ENCODE measurements around the gene C19orf25. TPM values are rescaled to one million over a fixed set of nuclear protein-coding genes. Genes with fewer than 3 reads are reported as not detected.
"Not testable (repeated sequence)": the region's sequence is repeated elsewhere in the genome, so short reads cannot be mapped to it uniquely, and the experiment has no call there.

Gene C19orf25
- total and polyA plus RNA-seq, 2 of the 13 experiments (the other 11 are each of a cell fraction or from before 2014, with no cell fraction given) = 14.2 to 32.4 TPM

DNA sequence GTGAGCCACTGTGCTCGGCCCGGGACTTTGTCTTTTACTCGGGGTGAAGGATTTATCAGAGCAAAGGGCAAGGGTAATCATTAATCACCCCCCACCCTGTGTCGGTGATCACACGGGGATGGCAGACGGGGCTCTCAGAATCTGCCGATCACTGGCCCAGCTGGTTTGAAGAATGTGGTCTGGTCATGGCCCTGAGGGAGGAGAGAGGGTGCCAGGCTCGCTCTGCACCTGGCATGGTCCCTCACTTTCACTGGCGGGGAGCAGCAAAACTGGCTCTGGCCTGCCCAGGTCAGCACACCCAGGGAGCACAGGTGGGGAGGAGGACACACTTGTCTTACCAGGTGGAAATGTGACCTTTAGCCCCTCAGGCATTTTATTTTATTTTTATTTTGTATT is 22.2 kb upstream of the C19orf25 start (continued):
- TF ChIP-seq, protein P1, sequence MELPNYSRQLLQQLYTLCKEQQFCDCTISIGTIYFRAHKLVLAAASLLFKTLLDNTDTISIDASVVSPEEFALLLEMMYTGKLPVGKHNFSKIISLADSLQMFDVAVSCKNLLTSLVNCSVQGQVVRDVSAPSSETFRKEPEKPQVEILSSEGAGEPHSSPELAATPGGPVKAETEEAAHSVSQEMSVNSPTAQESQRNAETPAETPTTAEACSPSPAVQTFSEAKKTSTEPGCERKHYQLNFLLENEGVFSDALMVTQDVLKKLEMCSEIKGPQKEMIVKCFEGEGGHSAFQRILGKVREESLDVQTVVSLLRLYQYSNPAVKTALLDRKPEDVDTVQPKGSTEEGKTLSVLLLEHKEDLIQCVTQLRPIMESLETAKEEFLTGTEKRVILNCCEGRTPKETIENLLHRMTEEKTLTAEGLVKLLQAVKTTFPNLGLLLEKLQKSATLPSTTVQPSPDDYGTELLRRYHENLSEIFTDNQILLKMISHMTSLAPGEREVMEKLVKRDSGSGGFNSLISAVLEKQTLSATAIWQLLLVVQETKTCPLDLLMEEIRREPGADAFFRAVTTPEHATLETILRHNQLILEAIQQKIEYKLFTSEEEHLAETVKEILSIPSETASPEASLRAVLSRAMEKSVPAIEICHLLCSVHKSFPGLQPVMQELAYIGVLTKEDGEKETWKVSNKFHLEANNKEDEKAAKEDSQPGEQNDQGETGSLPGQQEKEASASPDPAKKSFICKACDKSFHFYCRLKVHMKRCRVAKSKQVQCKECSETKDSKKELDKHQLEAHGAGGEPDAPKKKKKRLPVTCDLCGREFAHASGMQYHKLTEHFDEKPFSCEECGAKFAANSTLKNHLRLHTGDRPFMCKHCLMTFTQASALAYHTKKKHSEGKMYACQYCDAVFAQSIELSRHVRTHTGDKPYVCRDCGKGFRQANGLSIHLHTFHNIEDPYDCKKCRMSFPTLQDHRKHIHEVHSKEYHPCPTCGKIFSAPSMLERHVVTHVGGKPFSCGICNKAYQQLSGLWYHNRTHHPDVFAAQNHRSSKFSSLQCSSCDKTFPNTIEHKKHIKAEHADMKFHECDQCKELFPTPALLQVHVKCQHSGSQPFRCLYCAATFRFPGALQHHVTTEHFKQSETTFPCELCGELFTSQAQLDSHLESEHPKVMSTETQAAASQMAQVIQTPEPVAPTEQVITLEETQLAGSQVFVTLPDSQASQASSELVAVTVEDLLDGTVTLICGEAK (IDR thresholded peaks at IDR 0.05) = no peak
- TF ChIP-seq, protein P1 (CRISPR knock-in tag; IDR thresholded peaks at IDR 0.05) = 0 out of 2 replicates have a peak, but pooled peaks have one; percentile 12
- TF ChIP-seq, protein P2, sequence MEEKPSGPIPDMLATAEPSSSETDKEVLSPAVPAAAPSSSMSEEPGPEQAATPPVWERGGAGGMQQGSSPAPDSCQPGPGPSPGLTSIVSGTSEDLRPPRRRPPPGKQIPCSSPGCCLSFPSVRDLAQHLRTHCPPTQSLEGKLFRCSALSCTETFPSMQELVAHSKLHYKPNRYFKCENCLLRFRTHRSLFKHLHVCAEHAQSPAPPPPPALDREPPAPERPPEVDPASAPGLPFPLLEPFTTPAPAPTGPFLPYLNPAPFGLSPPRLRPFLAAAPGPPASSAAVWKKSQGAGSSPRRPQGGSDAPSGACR (CRISPR knock-in tag; IDR thresholded peaks at IDR 0.05) = no peak
- TF ChIP-seq SP4 (CRISPR knock-in tag; IDR thresholded peaks at IDR 0.05) (no peak), SALL1 (CRISPR knock-in tag; IDR thresholded peaks at IDR 0.05) (peak; percentile 37; the same call in 1 of the 2 replicates), ZSCAN25 (CRISPR knock-in tag; IDR thresholded peaks at IDR 0.05) (0 out of 2 replicates have a peak, but pooled peaks have one; percentile 27)

DNA sequence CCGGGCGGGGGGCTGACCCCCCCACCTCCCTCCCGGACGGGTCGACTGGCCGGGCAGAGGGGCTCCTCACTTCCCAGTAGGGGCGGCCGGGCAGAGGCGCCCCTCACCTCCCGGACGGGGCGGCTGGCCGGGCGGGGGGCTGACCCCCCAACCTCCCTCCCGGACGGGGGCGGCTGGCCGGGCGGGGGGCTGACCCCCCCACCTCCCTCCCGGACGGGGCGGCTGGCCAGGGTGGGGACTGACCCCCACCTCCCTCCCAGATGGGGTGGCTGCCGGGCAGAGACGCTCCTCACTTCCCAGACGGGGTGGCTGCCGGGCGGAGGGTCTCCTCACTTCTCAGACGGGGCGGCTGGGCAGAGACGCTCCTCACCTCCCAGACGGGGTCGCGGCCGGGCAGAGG is 20.2 kb upstream of the C19orf25 start:
- intact Hi-C loops (cut with micrococcal nuclease; ENCODE audit: unreplicated experiment); H3K9ac ChIP-seq (ENCODE audit: insufficient read depth, low read depth, low read length); ATAC-seq; H2AFZ ChIP-seq (ENCODE audit: low read length); BruUV-seq (replicated peaks); H3K9me3 ChIP-seq (ENCODE audit: low read length); CTCF ChIA-PET (ENCODE audit: low intra/inter-chr PET ratio, low total read pairs); H3K27me3 ChIP-seq (ENCODE audit: control insufficient read depth in 1 of 2, insufficient read depth in 2 of 2, low read length in 2 of 2); H3K4me3 ChIP-seq (replicated peaks in 1 of 3; ENCODE audit: insufficient read depth in 1 of 3, low read depth in 2 of 3, low read length in 3 of 3); H3K36me3 ChIP-seq (replicated peaks in 1 of 2; ENCODE audit: control insufficient read depth in 1 of 2, insufficient read depth in 2 of 2, low read length in 2 of 2); H3K4me2 ChIP-seq (ENCODE audit: low read depth, low read length); FAIRE-seq; DNase-seq (ENCODE audit: low spot score); H3K27ac ChIP-seq (ENCODE audit: extremely low read length, insufficient read depth, low read length); H4K20me1 ChIP-seq (ENCODE audit: insufficient read depth, low read length); POLR2A ChIA-PET; in situ Hi-C loops (cut with HindIII; ENCODE audit: extremely low pct_ligation_motif_present, low pct_unique_long_range_greater_than_20kb); H3K79me2 ChIP-seq (ENCODE audit: insufficient read depth, low read length): not testable (repeated sequence)
- WGBS (ENCODE audit: low lambda C conversion rate) = no CpG with 5 or more reads among the region's 34 CpGs
- H3K4me1 ChIP-seq (ENCODE audit: insufficient read depth, low read length) = peaks cover 44% of the 10 kb centered on the region
